Fibroblast of villous mesenchyme (primary cell): ENCODE measurements around the gene ZNF584. TPM values are rescaled to one million over a fixed set of nuclear protein-coding genes. Genes with fewer than 3 reads are reported as not detected.
"Not testable (repeated sequence)": the region's sequence is repeated elsewhere in the genome, so short reads cannot be mapped to it uniquely, and the experiment has no call there.

ENCODE experiments used
- DNase-seq: peaks from one replicate; pipeline ENCODE4 v3.0.0-alpha.2; 2010; ENCODE audit warnings: low read depth
- H3K4me3 ChIP-seq: 2 replicates; pipeline ENCODE4 v1.5.1; 2011; ENCODE audit warnings: low read depth, mild to moderate bottlenecking, low read length
- CTCF ChIP-seq: IDR thresholded peaks from 2 replicates; pipeline ENCODE4 v1.5.1; 2012; ENCODE audit warnings: low read depth, mild to moderate bottlenecking, low read length; ENCODE audit not compliant: insufficient read depth
- total RNA-seq: library from RNA; depleted of rRNA; stranded (reverse); fragments of >200 nt; gene quantifications from 2 replicates; pipeline ENCODE4 v1.2.3, GENCODE V29; 2012

ZNF584 gene
- total RNA-seq, 1 donor = 26.3 TPM

GRCh38 chr19:58367698-58368454, 40.6 kb upstream of the ZNF584 start:
- no peak overlapping the region for H3K4me3 ChIP-seq
- no peak for TF ChIP-seq CTCF
- no peak for DNase-seq

GRCh38 chr19:58368561-58369360, 39.7 kb upstream of the ZNF584 start:
- TF ChIP-seq CTCF = no peak
- no peak overlapping the region for H3K4me3 ChIP-seq
- no peak for DNase-seq

GRCh38 chr19:58372311-58373133, 35.9 kb upstream of the ZNF584 start:
- peak; percentile 15 for TF ChIP-seq CTCF
- H3K4me3 ChIP-seq = no peak overlapping the region
- DNase-seq = no peak

GRCh38 chr19:58374200-58374599, 34.2 kb upstream of the ZNF584 start:
- TF ChIP-seq CTCF = no peak
- peak; percentile 16 for DNase-seq
- H3K4me3 ChIP-seq = no peak overlapping the region

GRCh38 chr19:58376724-58377123, 31.7 kb upstream of the ZNF584 start:
- DNase-seq, H3K4me3 ChIP-seq: not testable (repeated sequence)

GRCh38 chr19:58379246-58379645, 29.2 kb upstream of the ZNF584 start:
- H3K4me3 ChIP-seq = no peak overlapping the region
- DNase-seq = no peak
- no peak for TF ChIP-seq CTCF
